K562 treated with DMSO at 1 percent for 24 hours (cell line): ENCODE measurements around the gene ATCAY. TPM values are rescaled to one million over a fixed set of nuclear protein-coding genes. Genes with fewer than 3 reads are reported as not detected.

Experiments
- total RNA-seq: library from RNA; unstranded; fragments of 300-600 nt; gene quantifications from 2 replicates; pipeline ENCODE4 v1.2.3, GENCODE V29; 2022; ENCODE audit warnings: low read depth; ENCODE audit not compliant: insufficient read depth

Gene ATCAY, protein sequence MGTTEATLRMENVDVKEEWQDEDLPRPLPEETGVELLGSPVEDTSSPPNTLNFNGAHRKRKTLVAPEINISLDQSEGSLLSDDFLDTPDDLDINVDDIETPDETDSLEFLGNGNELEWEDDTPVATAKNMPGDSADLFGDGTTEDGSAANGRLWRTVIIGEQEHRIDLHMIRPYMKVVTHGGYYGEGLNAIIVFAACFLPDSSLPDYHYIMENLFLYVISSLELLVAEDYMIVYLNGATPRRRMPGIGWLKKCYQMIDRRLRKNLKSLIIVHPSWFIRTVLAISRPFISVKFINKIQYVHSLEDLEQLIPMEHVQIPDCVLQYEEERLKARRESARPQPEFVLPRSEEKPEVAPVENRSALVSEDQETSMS
- total RNA-seq: not detected in 2 replicates

GRCh38 chr19:3880471-3881271 lies at the start of gene ATCAY:
Gene ATCAY, plus strand, starts transcription at chr19:3880685. Its CDS starts 5,083 bp downstream, at chr19:3885768.

GRCh38 chr19:3868770-3869456 lies 11.6 kb upstream of the ATCAY start, which contains the start of gene ZFR2:
Gene ZFR2, minus strand, starts transcription at chr19:3869038. Its CDS starts 21 bp downstream, at chr19:3869017.

DNA sequence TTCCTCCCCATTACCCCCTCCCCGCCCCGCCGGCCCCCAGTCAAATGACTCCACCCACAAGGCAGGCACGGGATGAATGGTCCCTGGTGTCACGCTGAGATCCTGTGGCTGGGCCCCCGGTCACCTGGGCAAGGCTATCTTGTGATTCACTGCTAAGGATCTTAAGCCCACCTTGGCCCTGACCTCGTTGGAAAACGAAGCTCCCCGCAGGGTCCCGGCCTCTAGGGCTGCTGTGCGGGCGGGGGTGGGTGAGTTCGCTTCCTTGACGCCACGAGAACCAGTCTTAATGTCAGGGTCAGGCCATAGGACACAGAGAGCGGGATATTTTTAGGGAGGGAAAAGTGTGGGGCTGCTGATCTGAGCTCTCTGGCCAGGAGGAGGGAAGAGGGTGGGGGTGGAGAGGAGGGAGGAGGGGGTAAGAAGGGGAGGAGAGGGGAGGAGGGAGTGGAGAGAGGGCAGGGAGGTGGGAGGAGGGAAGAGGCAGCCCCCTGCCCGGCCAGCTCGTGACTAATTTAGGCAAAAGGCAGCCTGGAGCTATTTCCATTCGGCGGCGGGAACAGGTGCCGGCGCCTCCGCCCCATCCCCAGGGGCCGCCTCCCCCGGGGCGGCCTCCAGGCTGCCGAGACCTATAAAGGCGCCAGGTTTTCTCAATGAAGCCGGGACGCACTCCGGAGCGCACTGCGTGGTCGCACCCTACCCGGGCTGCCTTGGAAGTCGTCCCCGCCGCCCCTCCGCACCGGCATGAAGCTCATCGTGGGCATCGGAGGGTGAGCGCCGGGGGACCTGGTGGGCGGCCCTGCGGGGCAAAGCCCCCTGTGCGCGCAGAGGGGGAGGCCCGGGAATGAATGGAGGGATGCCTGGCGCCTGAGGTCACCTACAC lies 52.7 kb downstream of the ATCAY start, which contains the start of gene NMRK2:
Gene NMRK2 (plus strand): TSS at position 139 of the 880 bp plus-strand sequence. CDS start 603 bp downstream, at position 742.

GRCh38 chr19:3970808-3971598 lies 90.5 kb downstream of the ATCAY start, which contains the start of gene DAPK3:
Gene DAPK3, minus strand, starts transcription at chr19:3971099. Its CDS starts 1,364 bp downstream, at chr19:3969735.

Other genes starting within 250 kb of the ATCAY start
- 41.6 and 42.5 TPM in 2 replicates for gene PIP5K1C, start 180.2 kb upstream of the ATCAY start, total RNA-seq
- gene TJP3, start 172.3 kb upstream of the ATCAY start, total RNA-seq: 6.8 and 7.5 TPM in 2 replicates
- 35.5 and 39.2 TPM in 2 replicates for gene APBA3, start 119.0 kb upstream of the ATCAY start, total RNA-seq
- gene MRPL54, start 118.0 kb upstream of the ATCAY start, total RNA-seq: 60.1 and 66.3 TPM in 2 replicates
- gene RAX2, start 108.5 kb upstream of the ATCAY start, total RNA-seq: not detected in 2 replicates
- 8.7 and 9.7 TPM in 2 replicates for gene MATK, start 94.3 kb upstream of the ATCAY start, total RNA-seq
- not detected in 2 replicates for gene ZFR2, start 11.6 kb upstream of the ATCAY start, total RNA-seq
- not detected in 2 replicates for gene NMRK2, start 52.4 kb downstream of the ATCAY start, total RNA-seq
- gene DAPK3, start 90.4 kb downstream of the ATCAY start, total RNA-seq: 123 and 133 TPM in 2 replicates
- 4,377 and 5,020 TPM in 2 replicates for gene EEF2, start 104.8 kb downstream of the ATCAY start, total RNA-seq
- 32.2 and 36.5 TPM in 2 replicates for gene PIAS4, start 127.1 kb downstream of the ATCAY start, total RNA-seq
- gene ZBTB7A, start 186.2 kb downstream of the ATCAY start, total RNA-seq: 32.3 and 33.0 TPM in 2 replicates
- 343 and 376 TPM in 2 replicates for gene MAP2K2, start 243.4 kb downstream of the ATCAY start, total RNA-seq